Measurements from ENCODE around the gene SPECC1L. TPM values are rescaled to one million over a fixed set of nuclear protein-coding genes. Genes with fewer than 3 reads are reported as not detected.
A peak's percentile ranks its signal among the peaks of the same experiment; 100 is the strongest.
"Not testable (repeated sequence)": the region's sequence is repeated elsewhere in the genome, so short reads cannot be mapped to it uniquely, and the experiment has no call there.

Gene SPECC1L
- total and polyA plus RNA-seq, 3 experiments from 2014 or later = 14.9 to 52.1 (median 51.9) TPM

GRCh38 chr22:24284747-24285203, 14.1 kb downstream of the SPECC1L start:
- no peaks in the 10 kb centered on the region for H3K27me3 ChIP-seq (ENCODE audit: insufficient read depth, low read length, poor library complexity, severe bottlenecking)
- DNase-seq = no peak
- ChIA-PET POLR2A (no interaction called here), CTCF (no interaction called here)
- no peaks in the 10 kb centered on the region for H3K36me3 ChIP-seq (ENCODE audit: insufficient read depth, low read length)
- Mint-ChIP-seq H3K4me3 (peak overlapping the region in 6 of 7 donors; percentile 0 to 54 (median 6)), H3K27ac (peak overlapping the region in 7 of 8 donors; percentile 1 to 81 (median 14)), H3K9me3 (no peaks in the 10 kb centered on the region), H3K4me1 (peaks cover 48 to 68% (median 63%) of the 10 kb centered on the region in 3 donors), H3K27me3 (no peaks in the 10 kb centered on the region), H3K36me3 (peaks cover 0 to 16% (median 9%) of the 10 kb centered on the region in 3 donors)
- H3K27ac ChIP-seq (ENCODE audit: low read depth, low read length) = no peak overlapping the region
- peaks cover 24% of the 10 kb centered on the region for H3K4me1 ChIP-seq (ENCODE audit: insufficient read depth, low read length)
- no peaks in the 10 kb centered on the region for H3K9me3 ChIP-seq (ENCODE audit: low read length)
- no peak overlapping the region for H3K4me3 ChIP-seq (ENCODE audit: low read length)

DNA sequence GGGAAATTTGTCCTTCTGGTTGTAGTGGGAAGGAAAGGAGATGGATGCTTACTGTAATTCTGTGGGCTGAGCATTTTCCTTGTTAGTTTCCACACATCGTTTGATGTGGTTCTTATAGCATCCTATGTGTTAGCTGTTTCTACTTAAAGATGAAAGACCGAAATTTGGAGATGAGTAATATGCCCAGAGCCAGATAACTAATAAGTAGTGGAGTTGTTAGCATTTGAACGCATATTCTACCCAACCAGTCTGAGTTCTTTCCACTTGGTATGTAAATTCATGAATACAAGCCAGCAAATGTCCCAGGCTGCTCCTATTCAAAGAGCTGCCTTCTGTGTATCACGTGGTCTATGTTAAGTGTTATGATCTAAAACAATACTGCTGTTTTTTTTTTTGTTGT, 14.6 kb downstream of the SPECC1L start:
- Histone ChIP-seq H3K27me3 (ENCODE audit: insufficient read depth, low read length, poor library complexity, severe bottlenecking) (no peaks in the 10 kb centered on the region), H3K9me3 (ENCODE audit: low read length) (no peaks in the 10 kb centered on the region), H3K4me1 (ENCODE audit: insufficient read depth, low read length) (peaks cover 24% of the 10 kb centered on the region), H3K36me3 (ENCODE audit: insufficient read depth, low read length) (no peaks in the 10 kb centered on the region), H3K27ac (ENCODE audit: low read depth, low read length) (no peak overlapping the region), H3K4me3 (ENCODE audit: low read length) (no peak overlapping the region)
- H3K9me3 Mint-ChIP-seq = no peaks in the 10 kb centered on the region
- DNase-seq = no peak
- ChIA-PET POLR2A (interaction anchor here (0.6 kb wide), 1 partner anchor 503 kb away, joined by 7 read pairs; no protein-coding TSS in a partner anchor), CTCF (no interaction called here)
- peaks cover 0 to 17% (median 9%) of the 10 kb centered on the region in 3 donors for H3K36me3 Mint-ChIP-seq
- H3K4me3 Mint-ChIP-seq = peak overlapping the region in 4 of 7 donors; percentile 0 to 54 (median 4)
- peaks cover 50 to 69% (median 64%) of the 10 kb centered on the region in 3 donors for H3K4me1 Mint-ChIP-seq
- H3K27me3 Mint-ChIP-seq = no peaks in the 10 kb centered on the region
- H3K27ac Mint-ChIP-seq = peak overlapping the region in 6 of 8 donors; percentile 1 to 81 (median 16)

DNA sequence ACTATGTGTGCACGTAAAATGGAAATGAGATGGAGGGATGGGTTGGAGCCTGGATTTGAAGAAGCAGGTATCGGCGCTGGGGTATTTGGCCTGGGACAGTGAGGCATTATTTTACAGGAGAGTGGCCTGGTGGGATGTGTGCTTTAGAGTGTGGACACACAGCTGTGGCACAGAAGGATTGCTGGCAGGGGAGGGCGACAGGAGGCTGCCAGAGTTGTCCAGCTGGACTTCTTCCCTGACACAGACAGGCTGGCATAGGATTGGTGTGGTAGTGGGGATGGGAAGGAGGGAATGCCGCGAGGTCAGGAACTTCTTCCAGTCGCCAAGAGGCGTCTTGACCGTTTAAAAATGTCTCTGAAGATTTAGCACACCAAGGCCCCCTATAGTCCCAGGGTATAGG, 16.6 kb downstream of the SPECC1L start:
- H3K4me3 Mint-ChIP-seq; H3K27ac ChIP-seq (ENCODE audit: low read depth, low read length); H3K27me3 Mint-ChIP-seq; H3K9me3 ChIP-seq (ENCODE audit: low read length); CTCF ChIA-PET; H3K36me3 ChIP-seq (ENCODE audit: insufficient read depth, low read length); H3K27me3 ChIP-seq (ENCODE audit: insufficient read depth, low read length, poor library complexity, severe bottlenecking); H3K4me3 ChIP-seq (ENCODE audit: low read length); POLR2A ChIA-PET; H3K27ac Mint-ChIP-seq; H3K9me3 Mint-ChIP-seq; DNase-seq: not testable (repeated sequence)
- H3K4me1 Mint-ChIP-seq = peaks cover 47 to 69% (median 66%) of the 10 kb centered on the region in 3 donors
- H3K4me1 ChIP-seq (ENCODE audit: insufficient read depth, low read length) = peaks cover 17% of the 10 kb centered on the region
- H3K36me3 Mint-ChIP-seq = peaks cover 0 to 13% (median 4%) of the 10 kb centered on the region in 3 donors

DNA sequence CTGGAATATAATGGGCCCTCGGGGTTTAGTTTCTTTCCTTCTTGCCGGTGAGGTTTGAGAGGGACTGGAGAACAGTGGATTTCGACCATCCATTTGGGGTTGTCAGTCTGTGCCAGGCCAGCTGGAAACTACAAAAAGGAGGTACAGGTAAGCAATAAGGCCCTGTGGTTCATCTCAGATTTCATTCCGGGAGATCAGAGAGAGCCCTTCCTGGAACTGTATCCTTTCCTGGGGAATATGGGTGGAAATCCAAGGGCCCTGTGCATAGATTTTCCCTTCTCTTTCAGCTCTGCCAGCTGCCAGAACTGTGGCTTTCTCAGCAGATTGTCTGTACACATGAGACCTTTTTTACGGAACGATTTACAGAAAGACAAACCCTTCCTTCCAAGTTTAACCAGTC, 17.2 kb downstream of the SPECC1L start:
- H3K4me3 ChIP-seq (ENCODE audit: low read length); H3K27me3 ChIP-seq (ENCODE audit: insufficient read depth, low read length, poor library complexity, severe bottlenecking); H3K36me3 ChIP-seq (ENCODE audit: insufficient read depth, low read length); H3K27ac Mint-ChIP-seq; H3K27ac ChIP-seq (ENCODE audit: low read depth, low read length); H3K9me3 ChIP-seq (ENCODE audit: low read length); H3K27me3 Mint-ChIP-seq; POLR2A ChIA-PET; H3K9me3 Mint-ChIP-seq; DNase-seq; H3K4me3 Mint-ChIP-seq: not testable (repeated sequence)
- Mint-ChIP-seq H3K4me1 (peaks cover 43 to 66% (median 61%) of the 10 kb centered on the region in 3 donors), H3K36me3 (peaks cover 0 to 10% (median 4%) of the 10 kb centered on the region in 3 donors)
- CTCF ChIA-PET = interaction anchor here (1.0 kb wide), 1 partner anchor 14 kb away, joined by 3 read pairs; no protein-coding TSS in a partner anchor
- H3K4me1 ChIP-seq (ENCODE audit: insufficient read depth, low read length) = peaks cover 17% of the 10 kb centered on the region

DNA sequence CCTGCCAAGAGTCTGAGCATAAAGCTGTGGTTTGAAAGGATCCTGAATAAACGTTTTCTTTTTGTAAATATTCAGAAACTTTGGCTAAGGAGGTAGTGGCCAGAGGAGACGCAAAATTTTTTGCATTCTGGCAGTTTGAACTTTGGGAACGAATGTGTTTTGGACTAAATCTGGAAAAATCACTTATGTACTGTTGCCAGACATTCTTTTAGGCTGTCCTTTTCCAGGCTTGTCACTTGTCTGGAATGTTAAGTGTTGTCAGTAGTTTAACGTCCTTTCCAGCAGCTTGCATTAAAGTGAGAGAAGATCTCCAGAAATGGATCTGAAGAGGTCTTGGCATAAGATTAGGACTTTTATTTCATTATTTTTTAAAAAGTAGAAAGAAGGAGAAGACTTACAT, 18.5 kb downstream of the SPECC1L start:
- no peaks in the 10 kb centered on the region for H3K9me3 Mint-ChIP-seq
- DNase-seq = no peak
- Histone ChIP-seq H3K4me1 (ENCODE audit: insufficient read depth, low read length) (peaks cover 17% of the 10 kb centered on the region), H3K27me3 (ENCODE audit: insufficient read depth, low read length, poor library complexity, severe bottlenecking) (no peaks in the 10 kb centered on the region), H3K4me3 (ENCODE audit: low read length) (no peak overlapping the region), H3K9me3 (ENCODE audit: low read length) (no peaks in the 10 kb centered on the region), H3K36me3 (ENCODE audit: insufficient read depth, low read length) (no peaks in the 10 kb centered on the region), H3K27ac (ENCODE audit: low read depth, low read length) (no peak overlapping the region)
- H3K27ac Mint-ChIP-seq = no peak overlapping the region
- no peaks in the 10 kb centered on the region for H3K27me3 Mint-ChIP-seq
- H3K4me1 Mint-ChIP-seq = peaks cover 37 to 56% (median 50%) of the 10 kb centered on the region in 3 donors
- no peak overlapping the region for H3K4me3 Mint-ChIP-seq
- peaks cover 0 to 7% (median 4%) of the 10 kb centered on the region in 3 donors for H3K36me3 Mint-ChIP-seq
- CTCF ChIA-PET = interaction anchor here (1.0 to 1.1 kb wide), 2 partner anchors 10 to 15 kb away, joined by 3 read pairs; no protein-coding TSS in a partner anchor
- POLR2A ChIA-PET = no interaction called here

DNA sequence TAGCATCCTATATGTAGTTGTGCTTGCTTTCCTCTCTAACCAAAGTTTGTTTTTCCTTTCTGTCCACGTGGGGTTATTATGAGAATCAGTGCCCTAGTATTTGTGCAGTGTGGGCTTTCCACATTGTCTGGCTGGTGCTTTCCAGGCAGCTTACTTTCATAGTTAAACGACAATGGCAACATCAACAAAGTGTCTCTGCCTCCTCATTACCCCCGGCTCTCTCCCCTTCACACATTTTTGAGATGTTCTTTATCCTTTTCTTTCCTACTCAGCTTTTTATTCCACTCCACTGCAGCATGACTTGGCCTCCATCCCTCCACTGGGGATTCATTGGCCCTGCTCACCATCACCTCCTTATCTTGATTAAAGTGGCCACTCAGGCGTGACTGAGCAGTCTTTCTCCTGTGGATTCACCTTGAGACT, 19.1 kb downstream of the SPECC1L start:
- no peaks in the 10 kb centered on the region for H3K9me3 ChIP-seq (ENCODE audit: low read length)
- DNase-seq = no peak
- no peak overlapping the region for H3K4me3 ChIP-seq (ENCODE audit: low read length)
- peak overlapping the region in 4 of 8 donors; percentile 39 to 90 (median 66) for H3K27ac Mint-ChIP-seq
- H3K4me1 ChIP-seq (ENCODE audit: insufficient read depth, low read length) = peaks cover 14% of the 10 kb centered on the region
- CTCF ChIA-PET = interaction anchor here (1.1 kb wide), 1 partner anchor 10 kb away, joined by 3 read pairs; no protein-coding TSS in a partner anchor
- H3K36me3 ChIP-seq (ENCODE audit: insufficient read depth, low read length) = no peaks in the 10 kb centered on the region
- no peaks in the 10 kb centered on the region for H3K27me3 ChIP-seq (ENCODE audit: insufficient read depth, low read length, poor library complexity, severe bottlenecking)
- POLR2A ChIA-PET = no interaction called here
- peaks cover 33 to 52% (median 45%) of the 10 kb centered on the region in 3 donors for H3K4me1 Mint-ChIP-seq
- no peaks in the 10 kb centered on the region for H3K27me3 Mint-ChIP-seq
- peaks cover 0 to 7% (median 4%) of the 10 kb centered on the region in 3 donors for H3K36me3 Mint-ChIP-seq
- no peak overlapping the region for H3K4me3 Mint-ChIP-seq
- no peaks in the 10 kb centered on the region for H3K9me3 Mint-ChIP-seq
- H3K27ac ChIP-seq (ENCODE audit: low read depth, low read length) = no peak overlapping the region

DNA sequence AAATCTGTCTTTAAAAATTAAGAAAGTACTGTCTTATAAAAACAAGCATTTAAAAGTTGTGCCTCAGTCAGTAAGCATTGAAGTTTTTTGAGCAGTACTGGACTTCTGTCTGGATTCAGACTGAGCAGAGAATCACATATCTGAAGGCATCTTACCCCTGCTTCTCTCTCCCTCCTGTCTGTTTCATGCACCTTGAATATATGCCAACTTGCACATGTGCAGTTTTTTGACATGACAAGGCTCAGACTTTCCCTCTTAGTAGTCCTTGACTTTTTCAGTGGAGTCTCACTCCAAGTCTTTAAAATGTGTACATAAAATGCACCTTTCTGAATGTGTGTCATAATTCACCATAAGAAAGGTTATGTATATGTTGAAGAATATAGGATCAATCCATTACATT, 19.8 kb downstream of the SPECC1L start:
- H3K36me3 Mint-ChIP-seq = peaks cover 0 to 7% (median 4%) of the 10 kb centered on the region in 3 donors
- no peaks in the 10 kb centered on the region for H3K36me3 ChIP-seq (ENCODE audit: insufficient read depth, low read length)
- H3K9me3 Mint-ChIP-seq = no peaks in the 10 kb centered on the region
- DNase-seq = no peak
- peaks cover 28 to 45% (median 38%) of the 10 kb centered on the region in 3 donors for H3K4me1 Mint-ChIP-seq
- ChIA-PET POLR2A (no interaction called here), CTCF (no interaction called here)
- H3K27ac Mint-ChIP-seq = peak overlapping the region in 1 of 8 donors; percentile 33
- no peak overlapping the region for H3K4me3 Mint-ChIP-seq
- no peaks in the 10 kb centered on the region for H3K9me3 ChIP-seq (ENCODE audit: low read length)
- H3K4me1 ChIP-seq (ENCODE audit: insufficient read depth, low read length) = peaks cover 7% of the 10 kb centered on the region
- no peaks in the 10 kb centered on the region for H3K27me3 Mint-ChIP-seq
- H3K27me3 ChIP-seq (ENCODE audit: insufficient read depth, low read length, poor library complexity, severe bottlenecking) = no peaks in the 10 kb centered on the region
- H3K4me3 ChIP-seq (ENCODE audit: low read length) = no peak overlapping the region
- no peak overlapping the region for H3K27ac ChIP-seq (ENCODE audit: low read depth, low read length)

- Mint-ChIP-seq H3K27me3 (no peaks in the 10 kb centered on the region), H3K36me3 (peaks cover 0 to 7% (median 4%) of the 10 kb centered on the region in 3 donors), H3K9me3 (no peaks in the 10 kb centered on the region), H3K4me3 (no peak overlapping the region), H3K4me1 (peaks cover 29 to 46% (median 32%) of the 10 kb centered on the region in 3 donors), H3K27ac (peak overlapping the region in 1 of 8 donors; percentile 24)
- ChIA-PET POLR2A (interaction anchor here (1.0 kb wide), 1 partner anchor 17 kb away, joined by 6 read pairs; no protein-coding TSS in a partner anchor), CTCF (no interaction called here)
- H3K4me3 ChIP-seq (ENCODE audit: low read length) = no peak overlapping the region
- no peaks in the 10 kb centered on the region for H3K9me3 ChIP-seq (ENCODE audit: low read length)
- no peak overlapping the region for H3K27ac ChIP-seq (ENCODE audit: low read depth, low read length)
- H3K27me3 ChIP-seq (ENCODE audit: insufficient read depth, low read length, poor library complexity, severe bottlenecking) = no peaks in the 10 kb centered on the region
- H3K4me1 ChIP-seq (ENCODE audit: insufficient read depth, low read length) = no peaks in the 10 kb centered on the region
- no peak for DNase-seq
- H3K36me3 ChIP-seq (ENCODE audit: insufficient read depth, low read length) = no peaks in the 10 kb centered on the region
Measured at GRCh38 chr22:24291515-24292201, 21.0 kb downstream of the SPECC1L start.

All from CD8-positive, alpha-beta memory T cell (primary cell).